Adrenal gland (tissue), 12 donors: ENCODE data around the gene DLEC1. TPM values are rescaled to one million over a fixed set of nuclear protein-coding genes. Genes with fewer than 3 reads are reported as not detected.
"Not testable (repeated sequence)": the region's sequence is repeated elsewhere in the genome, so short reads cannot be mapped to it uniquely, and the experiment has no call there.

Experiments used
- DNase-seq, 7 donors: peaks; one replicate each; pipeline ENCODE4 v3.0.0-alpha.2; 2019 to 2020
- H3K27ac ChIP-seq, 5 donors: fragments of 200-600 bp; sonication (generic) in 4 of 5; 1 replicate in 3 of 5; 2 replicates in 2 of 5; pipeline versions ENCODE4 v1.5.1 to v1.8.0; 2016 to 2020; ENCODE audit warnings: mild to moderate bottlenecking in 1 of 5
- H3K27me3 ChIP-seq: fragments of 200-600 bp; 2 replicates; pipeline ENCODE4 v1.8.0; 2021
- H3K36me3 ChIP-seq, 2 donors: fragments of 200-600 bp; replicated peaks in 1 of 2; 1 replicate in 1 of 2; 2 replicates in 1 of 2; pipeline versions ENCODE4 v1.5.1 to v1.8.0; 2018 to 2022
- H3K4me1 ChIP-seq, 2 donors: fragments of 200-600 bp; replicated peaks in 1 of 2; 1 replicate in 1 of 2; 2 replicates in 1 of 2; pipeline versions ENCODE4 v1.5.1 to v1.8.0; 2018 to 2021
- H3K4me3 ChIP-seq, 4 donors: fragments of 200-600 bp; sonication (generic) in 3 of 4; one replicate each; pipeline ENCODE4 v1.5.1; 2016 to 2018
- H3K9me3 ChIP-seq, 3 donors: fragments of 200-600 bp; sonication (generic) in 1 of 3; replicated peaks in 1 of 3; 1 replicate in 2 of 3; 2 replicates in 1 of 3; pipeline versions ENCODE4 v1.5.1 to v1.8.0; 2016 to 2021
- CTCF ChIP-seq, 6 experiments: fragments of 450-650 bp in 4 of 6; fragments of 200-600 bp in 2 of 6; sonication (generic) in 1 of 6; IDR thresholded peaks; 1 replicate in 5 of 6; 2 replicates in 1 of 6; pipeline versions ENCODE4 v1.5.1 to v1.8.0; 2016 to 2021; ENCODE audit warnings: antibody characterized with exemption in 6 of 6, mild to moderate bottlenecking in 2 of 6, moderate library complexity in 1 of 6
- POLR2A ChIP-seq, 2 donors: fragments of 450-650 bp; IDR thresholded peaks; one replicate each; pipeline ENCODE4 v1.6.1; 2017; ENCODE audit warnings: antibody characterized with exemption in 2 of 2, mild to moderate bottlenecking in 2 of 2, moderate library complexity in 1 of 2
- WGBS, 4 donors: extraction: QIAGEN DNeasy Blood & Tissue Kit in 2 of 4; methylation state at CpG; one replicate each; pipeline versions ENCODE4 v1.1.5 to v1.1.7; 2013 to 2017; 5-methylcytosine and 5-hydroxymethylcytosine counted together
- intact Hi-C, 2 donors: fragments of 100-400 bp; cut with DNase I; formaldehyde crosslinking; loops; one replicate each; pipeline versions ENCODE4 v1.14.1 to v1.15.0; 2022 to 2023
- polyA plus RNA-seq, 3 donors: library from polyadenylated mRNA; stranded (reverse); fragments of 200-250 nt in 2 of 3; fragments of 350-450 nt in 1 of 3; fragmentation: Illumina TruSeq in 1 of 3; extraction: RNeasy Lipid Tissue Mini Kit (QIAGEN cat#74804) in 1 of 3; gene quantifications; one replicate each; pipeline ENCODE4 v1.2.3, GENCODE V29; 2013 to 2014
- total RNA-seq, 9 donors: library from RNA; depleted of rRNA in 4 of 9; stranded (reverse); fragments of >200 nt in 4 of 9; fragments of 120-200 nt in 1 of 9; fragmentation: NEBNext Ultra II Directional in 1 of 9; extraction: Animal tissue kit (Norgen Biotek cat#: 25700) in 1 of 9; gene quantifications; one replicate each; pipeline versions ENCODE4 v1.1.0 to v1.2.4, GENCODE V29; 2013 to 2023
- donor health status: healthy with polysubstance abuse.
- donor health status: Bipolar disorder and iron deficiency.
- donor health status: DM: yes; HTN: yes; CAD: no.
- donor health status: DM: no; HTN: no; CAD: no.
- donor health status: DM: no; HTN: no; CAD: no.
- donor health status: DM: yes; HTN: yes; CAD: no.

Gene DLEC1
- total and polyA plus RNA-seq, 12 donors = 0.18 to 2.0 (median 1.1) TPM

- Histone ChIP-seq H3K9me3 (no peaks in the 10 kb centered on the region), H3K36me3 (peaks cover 0 to 80% of the 10 kb centered on the region in 2 donors), H3K4me1 (peaks cover 14 to 35% of the 10 kb centered on the region in 2 donors), H3K27ac (no peak overlapping the region), H3K4me3 (no peak overlapping the region), H3K27me3 (no peaks in the 10 kb centered on the region)
- WGBS, 4 donors = 67 to 73% (median 73%) methylated on average over 5 to 6 of the region's 6 CpGs; no CpG with 5 or more reads in 1 of the 4 donors
- DNase-seq = peak in 2 of 7 donors; percentile 13 to 59
- intact Hi-C loops = no loop called here
- TF ChIP-seq CTCF (IDR thresholded peaks at IDR 0.05) (peak in 4 of 6 experiments; percentile 9 to 21 (median 16)), POLR2A (IDR thresholded peaks at IDR 0.05) (no peak)
These were observed 92.8 kb downstream of the DLEC1 start for GRCh38 chr3:38131621-38132369.

GRCh38 chr3:38133209-38133556, 94.2 kb downstream of the DLEC1 start:
- peaks cover 0 to 66% of the 10 kb centered on the region in 2 donors for H3K36me3 ChIP-seq
- H3K27me3 ChIP-seq = no peaks in the 10 kb centered on the region
- peak overlapping the region in 2 of 5 donors; percentile 3 to 44 for H3K27ac ChIP-seq
- no peaks in the 10 kb centered on the region for H3K9me3 ChIP-seq
- 58 to 78% (median 64%) methylated on average over 3 of the region's 3 CpGs for WGBS, 4 donors
- H3K4me3 ChIP-seq = no peak overlapping the region
- H3K4me1 ChIP-seq = peaks cover 21 to 42% of the 10 kb centered on the region in 2 donors
- TF ChIP-seq CTCF (IDR thresholded peaks at IDR 0.05) (no peak), POLR2A (IDR thresholded peaks at IDR 0.05) (no peak)
- peak in 2 of 7 donors; percentile 7 to 17 for DNase-seq
- intact Hi-C loops = no loop called here

- WGBS, 4 donors = 77 to 78% (median 78%) methylated on average over 3 to 10 of the region's 10 CpGs
- Histone ChIP-seq H3K4me3 (no peak overlapping the region), H3K4me1 (peaks cover 22 to 42% of the 10 kb centered on the region in 2 donors), H3K27ac (peak overlapping the region in 2 of 5 donors; percentile 3 to 44), H3K9me3 (no peaks in the 10 kb centered on the region), H3K27me3 (no peaks in the 10 kb centered on the region), H3K36me3 (peaks cover 0 to 60% of the 10 kb centered on the region in 2 donors)
- TF ChIP-seq CTCF (IDR thresholded peaks at IDR 0.05) = no peak
- peak in 1 of 2 donors; percentile 22 for TF ChIP-seq POLR2A (IDR thresholded peaks at IDR 0.05)
- intact Hi-C loops = no loop called here
- DNase-seq = peak in 3 of 7 donors; percentile 5 to 53 (median 29)
These were observed 94.8 kb downstream of the DLEC1 start for GRCh38 chr3:38133557-38134405.

GRCh38 chr3:38134517-38135143, 95.6 kb downstream of the DLEC1 start:
- H3K27me3 ChIP-seq, H3K9me3 ChIP-seq, H3K27ac ChIP-seq, H3K4me3 ChIP-seq, intact Hi-C loops: not testable (repeated sequence)
- H3K36me3 ChIP-seq = peaks cover 0 to 52% of the 10 kb centered on the region in 2 donors
- H3K4me1 ChIP-seq = peaks cover 18 to 39% of the 10 kb centered on the region in 2 donors
- WGBS, 4 donors = 86 to 91% (median 89%) methylated on average over 10 of the region's 10 CpGs
- peak in 1 of 7 donors; percentile 4 for DNase-seq

GRCh38 chr3:38135621-38136277, 96.7 kb downstream of the DLEC1 start:
- intact Hi-C loops, H3K27me3 ChIP-seq, H3K9me3 ChIP-seq: not testable (repeated sequence)
- Histone ChIP-seq H3K4me3 (peak overlapping the region in 2 of 4 donors; percentile 76 to 86), H3K36me3 (peaks cover 0 to 43% of the 10 kb centered on the region in 2 donors), H3K4me1 (peaks cover 18 to 50% of the 10 kb centered on the region in 2 donors), H3K27ac (peak overlapping the region in 3 of 5 donors; percentile 75 to 97 (median 93))
- DNase-seq = peak in 2 of 7 donors; percentile 13 to 50
- 52 to 67% (median 57%) methylated on average over 9 to 10 of the region's 10 CpGs for WGBS, 4 donors
